Measurements from ENCODE around the gene DNAJC15.

The DNAJC15 gene

DNA sequence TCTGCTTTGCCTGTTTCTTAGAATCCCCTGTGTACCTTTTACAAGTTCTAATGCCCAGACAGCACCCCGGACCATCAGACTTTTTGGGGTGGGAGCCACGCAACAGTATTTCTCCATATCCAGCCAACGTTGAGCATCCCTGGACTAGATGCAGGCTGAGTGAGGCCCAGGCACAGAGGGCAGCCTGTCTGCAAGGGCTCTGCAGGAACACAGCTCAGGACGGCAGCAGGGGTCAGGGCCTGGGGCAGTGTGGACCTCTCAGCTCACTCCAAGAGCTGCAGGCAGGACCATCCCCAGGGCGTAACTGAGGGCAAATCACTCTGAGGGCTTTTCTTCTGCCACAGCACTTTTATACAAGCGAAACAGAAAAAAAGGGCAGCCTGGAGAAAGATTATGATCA is 95.8 kb downstream of the DNAJC15 start:
- no peak for TF ChIP-seq CTCF (IDR thresholded peaks at IDR 0.05; ENCODE audit: extremely low read depth, missing control alignments)
- DNase-seq (ENCODE audit: low spot score), result no peak

GRCh38 chr13:43122791-43123190 is 99.4 kb downstream of the DNAJC15 start:
- DNase-seq (ENCODE audit: low spot score), result no peak
- no peak for TF ChIP-seq CTCF (IDR thresholded peaks at IDR 0.05; ENCODE audit: extremely low read depth, missing control alignments)

DNA sequence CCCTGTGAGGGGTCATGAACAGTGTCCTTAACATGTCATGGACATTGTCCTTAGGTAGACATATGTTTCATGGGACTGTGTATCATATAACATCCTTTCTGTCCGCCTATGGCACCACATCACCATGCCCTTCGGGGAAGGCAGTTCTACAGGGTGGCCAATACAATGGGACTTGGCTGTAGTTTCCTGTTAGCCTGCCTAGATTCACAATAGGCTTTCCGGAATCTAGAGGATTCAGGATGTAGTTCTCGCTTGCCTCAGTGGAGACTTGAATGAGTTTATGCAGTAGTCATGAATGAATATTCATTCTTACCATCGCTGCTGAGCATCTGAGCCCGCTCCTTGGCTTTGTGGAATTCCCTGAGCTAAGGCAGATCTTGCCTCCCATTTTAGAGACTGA is 100.5 kb downstream of the DNAJC15 start:
- no peak for DNase-seq (ENCODE audit: low spot score)
- TF ChIP-seq CTCF (IDR thresholded peaks at IDR 0.05; ENCODE audit: extremely low read depth, missing control alignments), result no peak

DNA sequence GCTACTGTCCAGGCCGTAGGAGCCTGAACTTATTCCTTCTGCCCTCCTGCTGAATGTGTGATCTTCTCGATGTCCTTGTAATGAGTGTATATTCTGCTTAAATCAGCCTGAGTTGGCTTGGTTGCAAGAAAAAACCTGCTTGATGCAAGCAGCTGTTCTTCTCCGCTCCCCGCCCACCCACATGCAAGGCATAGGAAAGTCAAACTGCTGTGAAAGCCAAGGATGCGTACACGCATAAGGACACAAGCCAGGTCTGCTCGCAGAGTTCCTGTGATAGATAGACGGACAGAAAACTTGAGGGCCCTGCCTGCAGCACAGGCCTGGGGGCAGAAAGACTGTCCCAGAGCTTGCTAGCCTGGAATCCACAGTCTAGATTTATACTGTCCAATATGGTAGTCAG is 101.1 kb downstream of the DNAJC15 start:
- no peak for DNase-seq (ENCODE audit: low spot score)
- TF ChIP-seq CTCF (IDR thresholded peaks at IDR 0.05; ENCODE audit: extremely low read depth, missing control alignments), result no peak

- no peak for DNase-seq (ENCODE audit: low spot score)
- TF ChIP-seq CTCF (IDR thresholded peaks at IDR 0.05; ENCODE audit: extremely low read depth, missing control alignments), result no peak
Observed at GRCh38 chr13:43126420-43126819, 103.0 kb downstream of the DNAJC15 start.

DNA sequence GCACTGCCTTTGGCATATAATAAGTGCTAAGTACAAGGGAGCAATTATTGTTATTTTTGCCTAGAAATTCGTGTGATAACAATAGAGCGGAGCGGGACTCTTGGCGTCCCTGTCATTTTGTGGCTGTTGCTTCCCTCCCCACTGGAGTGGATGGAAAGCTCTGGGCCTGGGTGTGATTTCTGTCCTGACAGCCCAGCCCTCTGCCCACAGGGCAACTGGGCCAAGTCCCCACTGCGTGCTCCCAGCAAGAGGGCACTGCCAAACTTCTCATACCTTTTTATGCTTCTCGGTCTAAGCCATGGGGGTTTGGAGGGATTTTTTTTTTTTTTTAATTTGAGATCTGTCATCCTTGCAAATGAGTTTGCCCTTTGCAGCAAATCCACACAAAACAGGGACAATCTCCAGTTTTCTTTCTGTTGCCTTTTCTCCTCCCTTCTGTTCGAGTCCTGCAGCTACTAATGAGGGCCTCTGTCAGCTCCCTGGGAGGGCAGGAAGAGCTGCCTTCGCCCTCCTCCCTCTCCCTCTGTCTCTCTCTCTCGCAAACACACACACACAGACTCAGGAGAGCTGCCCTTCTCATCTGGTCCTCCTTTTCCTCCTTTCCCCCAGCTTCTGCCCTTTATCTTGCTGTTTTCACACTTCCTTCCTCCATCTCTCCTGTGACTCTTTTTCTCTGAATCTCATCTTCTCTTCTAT is 103.9 kb downstream of the DNAJC15 start:
- no peak for TF ChIP-seq CTCF (IDR thresholded peaks at IDR 0.05; ENCODE audit: extremely low read depth, missing control alignments)
- no peak for DNase-seq (ENCODE audit: low spot score)

DNA sequence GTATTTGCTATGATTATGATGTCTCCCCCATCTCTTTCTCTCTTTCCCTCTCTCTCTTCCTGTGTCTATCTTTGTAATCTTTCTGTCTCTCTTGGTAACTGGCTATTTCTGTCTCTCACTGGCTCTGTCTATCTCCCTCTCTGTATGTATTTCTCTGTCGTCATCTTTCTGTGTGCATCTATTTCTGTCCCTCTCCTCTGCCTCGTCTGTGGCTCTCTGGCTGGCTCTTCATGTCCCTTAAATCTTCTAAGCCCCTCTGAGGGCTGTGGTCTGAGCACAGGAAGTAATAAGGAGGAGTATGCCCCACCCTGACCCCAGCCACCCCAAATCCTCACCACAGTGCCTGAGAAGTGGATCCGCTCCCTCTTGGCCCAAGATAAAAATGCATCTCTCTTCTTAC is 104.4 kb downstream of the DNAJC15 start:
- DNase-seq (ENCODE audit: low spot score), result peak; percentile 32
- no peak for TF ChIP-seq CTCF (IDR thresholded peaks at IDR 0.05; ENCODE audit: extremely low read depth, missing control alignments)
